ENCODE results near the gene BRF1. TPM values are rescaled to one million over a fixed set of nuclear protein-coding genes. Genes with fewer than 3 reads are reported as not detected.

Gene BRF1
- total RNA-seq, 1 experiment from 2014 or later: 23.4 TPM

DNA sequence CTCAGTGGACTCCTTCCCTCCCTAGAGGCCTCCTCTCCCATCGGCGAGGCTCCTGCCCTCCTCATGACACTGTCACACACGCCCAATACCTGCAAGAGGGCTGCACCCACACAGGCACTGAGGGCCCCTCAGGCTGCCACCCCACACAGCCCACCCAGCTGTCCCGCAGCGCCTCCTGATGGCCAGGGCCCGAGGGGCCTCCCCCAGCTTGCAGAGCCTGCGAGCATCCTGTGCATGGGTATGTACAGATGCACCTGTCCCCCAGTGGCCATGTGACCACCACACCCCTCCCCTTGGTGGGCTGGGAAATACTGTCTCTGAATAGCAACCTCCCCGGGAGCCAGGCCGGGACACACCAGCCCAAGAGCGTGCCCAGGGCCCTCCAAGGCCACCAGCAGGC is 100.7 kb downstream of the BRF1 start:
- in situ Hi-C loops (cut with HindIII; ENCODE audit: low pct_unique_long_range_greater_than_20kb, low sequenced_read_pairs): no loop called here
- no peak for DNase-seq (ENCODE audit: low read depth, low spot score)

DNA sequence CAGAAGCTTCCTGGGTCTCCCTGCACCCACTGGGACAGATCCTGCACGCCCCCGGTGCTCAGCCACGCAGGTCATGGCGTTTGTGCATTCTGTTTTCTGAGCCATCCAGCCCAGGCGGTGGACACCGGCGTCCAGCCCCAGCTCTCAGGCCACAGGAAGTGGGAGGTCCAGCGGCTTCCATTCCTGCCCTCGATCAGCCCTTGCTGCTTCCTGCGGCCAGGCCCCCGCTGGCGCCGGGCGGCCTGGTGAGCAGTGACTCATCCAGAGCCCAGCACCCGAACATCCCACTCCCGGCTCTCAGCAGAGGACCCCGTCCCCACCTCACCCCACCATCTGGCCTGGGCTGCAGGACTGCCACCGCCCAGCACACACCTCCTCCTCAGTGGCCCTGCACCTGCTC is 101.7 kb downstream of the BRF1 start:
- DNase-seq (ENCODE audit: low read depth, low spot score): no peak
- in situ Hi-C loops (cut with HindIII; ENCODE audit: low pct_unique_long_range_greater_than_20kb, low sequenced_read_pairs): no loop called here

DNA sequence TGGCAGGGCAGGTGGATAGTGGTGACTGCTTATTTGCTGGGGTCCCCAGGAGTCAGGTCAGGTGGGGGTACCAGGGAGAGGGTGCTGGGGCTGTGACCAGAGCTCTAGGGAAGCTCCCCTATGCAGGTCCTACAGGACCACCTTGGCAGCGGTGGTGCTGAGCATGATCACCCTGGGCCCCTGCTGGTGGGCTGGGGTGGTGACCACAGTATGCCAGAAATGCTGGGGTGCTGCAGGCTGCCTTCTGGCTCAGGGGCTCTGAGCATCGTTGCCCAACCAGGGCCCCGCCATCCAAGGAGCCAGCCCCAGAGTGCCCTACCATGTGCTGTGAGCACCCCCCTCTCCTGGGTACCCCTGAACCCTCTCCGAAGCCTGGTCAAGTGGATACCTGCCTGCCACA is 102.2 kb downstream of the BRF1 start:
- no peak for DNase-seq (ENCODE audit: low read depth, low spot score)
- in situ Hi-C loops (cut with HindIII; ENCODE audit: low pct_unique_long_range_greater_than_20kb, low sequenced_read_pairs): no loop called here

DNA sequence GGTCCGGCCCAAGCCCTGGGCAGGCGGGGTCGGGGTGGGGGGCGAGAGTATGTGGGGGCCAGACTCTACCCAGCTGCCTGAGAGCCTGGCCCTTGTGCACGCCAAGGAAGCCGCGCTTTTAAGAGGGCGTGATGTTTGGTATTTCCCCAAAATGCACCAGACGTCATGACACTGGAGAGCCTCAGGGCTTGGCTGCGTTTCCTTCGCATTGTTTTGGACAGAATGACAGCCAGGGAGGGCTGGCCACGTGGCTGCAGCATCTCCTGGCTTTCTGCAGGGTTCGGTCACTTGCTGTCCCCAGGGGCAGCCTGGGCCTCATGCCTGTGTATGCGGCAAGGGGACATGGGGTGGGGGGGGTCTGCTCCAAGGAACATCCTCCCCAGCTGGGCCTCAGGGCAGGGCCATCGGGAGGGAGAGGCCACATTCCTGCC is 103.6 kb downstream of the BRF1 start:
- DNase-seq (ENCODE audit: low read depth, low spot score): no peak
- in situ Hi-C loops (cut with HindIII; ENCODE audit: low pct_unique_long_range_greater_than_20kb, low sequenced_read_pairs): no loop called here

DNA sequence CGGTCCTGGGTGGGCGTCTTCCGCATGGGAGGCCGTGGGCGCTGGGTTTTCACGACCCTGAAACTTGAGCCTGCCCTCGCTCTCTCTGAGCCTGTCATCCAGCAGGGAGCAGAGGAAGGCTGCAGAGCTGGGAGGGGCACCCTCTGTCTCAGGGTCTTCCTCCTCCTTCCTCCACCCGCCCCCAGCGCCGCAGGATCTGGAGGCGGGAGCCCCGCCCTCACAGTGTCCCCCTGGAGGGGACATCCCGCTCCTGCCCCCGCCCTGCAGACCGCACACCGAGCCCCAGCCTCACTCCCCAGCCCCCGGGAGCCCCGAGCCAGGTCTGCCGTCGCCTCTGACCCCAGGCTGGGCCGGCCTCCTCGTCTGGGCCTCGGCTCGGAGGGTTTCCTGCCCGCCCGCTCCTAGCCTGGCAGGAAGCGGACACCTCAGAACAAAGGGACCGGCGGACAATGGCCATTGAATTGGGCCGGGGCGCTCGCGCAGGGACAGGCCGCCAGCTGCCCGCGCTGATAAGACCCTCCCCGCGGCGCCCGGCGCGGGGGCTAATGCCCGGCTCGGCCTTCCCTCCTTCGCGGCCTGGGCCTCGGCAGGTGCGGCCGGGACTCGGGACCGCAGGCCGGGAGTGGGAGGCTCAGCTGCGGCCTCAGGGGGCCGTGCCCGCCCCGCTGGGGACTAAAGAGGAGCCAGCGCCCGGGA is 104.4 kb downstream of the BRF1 start:
- DNase-seq (ENCODE audit: low read depth, low spot score): no peak
- in situ Hi-C loops (cut with HindIII; ENCODE audit: low pct_unique_long_range_greater_than_20kb, low sequenced_read_pairs): no loop called here

DNA sequence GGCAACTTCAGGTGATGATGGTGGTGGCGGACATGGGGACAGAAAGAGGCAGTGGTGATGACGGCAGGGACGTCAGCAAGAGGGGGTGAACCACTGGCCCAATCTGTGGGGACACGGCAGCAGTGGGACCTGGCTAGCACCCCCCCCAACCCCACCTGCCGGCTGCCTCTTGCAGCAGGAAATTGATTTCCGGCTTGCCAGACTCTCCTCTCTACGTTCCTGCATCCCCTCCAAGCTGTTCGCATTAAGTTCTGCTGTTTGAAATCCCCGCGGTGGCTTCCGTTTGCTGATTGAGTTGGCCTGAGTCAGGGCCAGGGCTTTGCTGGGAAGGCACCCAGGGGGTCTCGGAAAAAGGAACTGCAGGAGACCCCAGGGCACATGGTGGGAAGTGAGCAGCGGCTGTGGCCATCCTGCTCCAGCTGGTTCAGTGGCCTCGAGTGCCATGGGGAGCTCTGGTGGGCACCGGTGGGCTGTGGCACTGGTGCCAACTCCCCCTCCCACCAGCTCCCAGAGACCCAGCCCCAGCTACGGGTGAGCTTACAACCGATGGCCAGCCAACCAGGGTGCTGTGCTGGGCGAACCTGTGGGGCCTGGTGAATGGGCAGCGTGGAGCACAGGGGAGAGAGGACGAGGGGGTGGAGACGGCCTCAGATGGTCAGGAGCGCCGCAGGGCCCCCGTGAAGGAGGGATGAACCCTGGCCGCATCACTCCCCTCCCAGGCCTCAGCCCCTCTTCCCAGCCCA is 105.1 kb downstream of the BRF1 start:
- DNase-seq (ENCODE audit: low read depth, low spot score): no peak
- in situ Hi-C loops (cut with HindIII; ENCODE audit: low pct_unique_long_range_greater_than_20kb, low sequenced_read_pairs): no loop called here

DNA sequence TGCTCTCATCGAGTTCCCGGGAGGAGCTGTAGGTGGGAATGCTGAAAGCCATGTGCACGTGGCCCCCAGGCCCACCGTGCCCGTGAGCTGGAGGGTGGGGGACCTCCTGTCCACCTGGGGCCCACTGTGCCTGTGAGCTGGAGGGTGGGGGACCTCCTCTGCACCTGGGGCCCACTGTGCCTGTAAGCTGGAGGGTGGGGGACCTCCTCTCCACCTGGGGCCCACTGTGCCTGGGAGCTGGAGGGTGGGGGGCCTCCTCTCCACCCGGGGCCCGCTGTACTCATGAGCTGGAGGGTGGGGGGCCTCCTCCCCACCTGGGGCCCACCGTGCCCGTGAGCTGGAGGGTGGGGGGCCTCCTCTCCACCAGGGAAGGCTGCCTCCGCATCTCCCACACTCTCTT is 105.8 kb downstream of the BRF1 start:
- DNase-seq (ENCODE audit: low read depth, low spot score): no peak
- in situ Hi-C loops (cut with HindIII; ENCODE audit: low pct_unique_long_range_greater_than_20kb, low sequenced_read_pairs): no loop called here

DNA sequence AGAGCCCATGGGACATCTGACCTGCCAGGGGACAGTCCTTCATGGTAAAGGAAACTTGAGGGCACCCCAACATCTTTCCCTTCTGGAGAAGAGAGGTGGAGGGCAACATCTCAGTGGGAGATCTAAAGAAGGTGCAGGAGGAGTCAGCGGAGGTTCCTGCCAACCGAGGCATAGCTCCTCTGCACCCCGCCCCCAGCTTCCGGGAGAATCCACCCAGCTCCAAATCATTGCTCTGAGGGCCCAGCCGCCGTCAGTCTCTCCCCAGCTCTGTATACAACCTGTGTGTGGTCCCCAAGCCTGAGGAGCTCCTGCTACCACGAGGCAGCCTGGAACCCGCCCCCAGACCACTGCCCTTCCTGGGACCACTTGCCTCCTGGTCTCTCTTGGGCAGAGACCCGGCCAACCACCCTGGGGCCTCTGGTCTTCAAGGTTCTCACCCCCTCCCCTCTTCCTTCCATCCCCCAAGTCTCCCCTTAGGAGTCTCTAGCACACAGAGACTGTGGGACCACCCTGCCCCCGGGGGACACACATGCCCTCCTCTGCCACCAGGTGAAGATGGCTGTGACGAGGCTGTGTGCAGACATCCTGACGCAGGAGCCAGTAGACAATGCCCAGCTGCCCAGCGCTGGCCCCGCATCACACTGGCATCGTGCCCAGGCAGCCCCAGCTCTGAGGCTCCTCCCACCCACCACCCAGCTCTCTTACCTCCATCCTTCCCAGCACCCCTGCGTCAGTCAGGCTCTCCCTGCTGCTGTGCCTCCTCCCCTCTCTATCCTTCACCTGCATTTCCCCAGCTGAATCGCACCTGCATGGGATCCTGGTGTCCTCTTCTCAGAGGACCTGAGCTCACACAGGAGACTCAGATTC is 106.7 kb downstream of the BRF1 start:
- in situ Hi-C loops (cut with HindIII; ENCODE audit: low pct_unique_long_range_greater_than_20kb, low sequenced_read_pairs): no loop called here
- DNase-seq (ENCODE audit: low read depth, low spot score): no peak

DNA sequence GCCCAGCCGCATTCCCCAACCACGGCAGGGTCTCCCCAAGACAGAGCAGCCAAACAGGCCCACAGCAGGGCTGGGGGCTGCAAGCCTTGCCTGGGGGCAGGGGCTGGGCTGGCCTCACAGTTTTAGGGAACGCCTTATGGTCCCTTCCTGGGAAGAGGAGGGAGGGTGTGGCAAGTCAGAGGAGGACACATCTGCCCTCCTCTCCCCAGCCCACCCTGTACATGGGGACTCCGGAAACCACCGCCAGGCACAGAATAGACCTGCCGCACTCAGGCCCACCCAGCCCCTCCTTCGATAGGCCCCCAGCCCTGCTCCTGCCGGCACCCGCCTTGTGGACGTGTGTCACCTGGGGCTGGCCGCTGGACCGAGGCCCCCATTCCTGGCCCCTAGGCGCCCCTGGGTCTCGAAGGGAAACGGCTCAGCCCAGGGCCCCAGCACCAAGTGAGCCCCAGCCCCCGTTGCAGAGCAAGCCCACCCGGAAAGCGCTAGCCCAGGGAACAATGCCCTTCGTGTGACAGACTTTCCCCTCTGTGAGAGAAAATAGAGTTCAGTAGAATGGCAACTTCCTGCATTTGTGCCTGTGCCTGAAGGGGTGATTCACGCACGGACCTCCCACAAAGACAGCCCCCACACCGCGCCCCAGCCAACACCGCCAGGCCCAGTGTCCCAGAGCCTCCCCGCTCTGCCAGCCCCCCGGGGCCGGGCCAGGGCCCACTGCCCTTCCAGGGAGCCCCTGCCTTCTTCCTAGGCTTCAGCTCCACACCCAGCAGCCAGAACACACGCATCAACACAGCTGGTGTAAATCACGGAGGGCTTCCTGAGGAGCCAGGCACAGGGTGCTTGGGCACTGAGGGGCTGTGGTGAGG is 107.7 kb downstream of the BRF1 start:
- no peak for DNase-seq (ENCODE audit: low read depth, low spot score)
- in situ Hi-C loops (cut with HindIII; ENCODE audit: low pct_unique_long_range_greater_than_20kb, low sequenced_read_pairs): no loop called here

DNA sequence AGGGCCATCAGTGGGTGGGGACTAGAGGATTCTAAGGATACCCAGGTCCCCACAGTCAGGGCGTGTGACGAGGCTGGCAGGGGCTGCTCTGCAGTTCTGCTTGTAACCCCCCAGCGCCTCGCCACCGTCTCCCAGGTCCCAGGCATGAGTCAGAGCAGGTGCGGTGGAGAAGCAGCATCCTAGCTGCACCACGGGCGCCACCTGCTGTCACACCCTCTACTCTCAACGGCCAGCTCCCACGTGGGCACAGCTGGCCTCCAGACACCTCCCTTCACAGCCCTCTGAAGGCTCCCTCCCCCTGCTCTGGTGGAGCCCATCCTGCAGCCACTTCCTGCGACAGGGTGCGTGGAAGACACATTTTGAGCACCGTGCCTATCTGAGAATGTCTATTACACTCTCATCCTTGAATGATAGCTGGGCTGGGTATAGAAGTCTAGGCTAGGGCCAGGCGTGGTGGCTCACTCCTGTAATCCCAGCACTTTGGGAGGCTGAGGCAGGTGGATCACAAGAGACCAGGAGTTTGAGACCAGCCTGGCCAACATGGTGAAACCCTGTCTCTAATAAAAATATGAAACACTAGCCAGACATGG is 112.8 kb downstream of the BRF1 start:
- DNase-seq (ENCODE audit: low read depth, low spot score): peak; percentile 39
- in situ Hi-C loops (cut with HindIII; ENCODE audit: low pct_unique_long_range_greater_than_20kb, low sequenced_read_pairs): no loop called here

DNA sequence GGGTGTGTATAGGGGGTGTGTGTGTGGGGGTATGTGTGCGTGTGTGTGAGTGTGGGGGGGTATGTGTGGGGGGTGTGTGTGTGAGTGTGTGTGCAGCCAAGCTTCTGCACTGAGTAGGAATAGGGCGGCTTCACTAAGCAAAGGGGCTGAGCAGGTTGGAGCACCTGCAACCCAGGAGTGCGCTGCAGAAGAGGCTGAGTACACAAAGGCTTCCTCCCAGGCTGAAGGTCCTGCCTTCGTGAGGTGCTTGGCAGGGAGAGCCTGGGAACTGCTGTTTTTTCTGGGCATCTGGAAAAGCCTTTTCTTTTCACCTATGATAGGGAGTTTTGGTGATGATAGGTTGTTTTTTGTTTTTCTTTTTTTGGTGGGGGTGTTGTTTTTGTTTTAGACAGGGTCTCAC is 113.7 kb downstream of the BRF1 start:
- in situ Hi-C loops (cut with HindIII; ENCODE audit: low pct_unique_long_range_greater_than_20kb, low sequenced_read_pairs): no loop called here
- DNase-seq (ENCODE audit: low read depth, low spot score): no peak

DNA sequence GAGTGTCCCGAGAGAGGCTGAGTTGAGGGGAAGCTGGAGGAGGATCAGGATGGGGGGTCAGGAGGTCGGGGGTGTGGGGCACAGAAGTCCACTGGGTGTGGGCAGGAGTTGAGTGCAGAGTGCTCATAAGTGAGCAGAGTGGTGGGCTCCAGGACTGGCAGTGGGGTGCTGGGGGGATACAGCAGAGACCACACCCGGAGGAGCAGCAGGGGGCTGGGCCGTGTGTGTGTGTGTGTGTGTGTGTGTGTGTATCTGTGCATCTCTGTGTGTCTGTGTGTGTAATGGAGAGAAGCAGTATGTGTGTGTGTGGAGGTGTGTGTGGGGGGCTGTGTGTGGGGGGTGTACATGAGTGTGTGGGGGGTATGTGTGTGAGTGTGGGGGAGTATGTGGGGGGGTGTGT is 114.8 kb downstream of the BRF1 start:
- no peak for DNase-seq (ENCODE audit: low read depth, low spot score)
- in situ Hi-C loops (cut with HindIII; ENCODE audit: low pct_unique_long_range_greater_than_20kb, low sequenced_read_pairs): no loop called here

DNA sequence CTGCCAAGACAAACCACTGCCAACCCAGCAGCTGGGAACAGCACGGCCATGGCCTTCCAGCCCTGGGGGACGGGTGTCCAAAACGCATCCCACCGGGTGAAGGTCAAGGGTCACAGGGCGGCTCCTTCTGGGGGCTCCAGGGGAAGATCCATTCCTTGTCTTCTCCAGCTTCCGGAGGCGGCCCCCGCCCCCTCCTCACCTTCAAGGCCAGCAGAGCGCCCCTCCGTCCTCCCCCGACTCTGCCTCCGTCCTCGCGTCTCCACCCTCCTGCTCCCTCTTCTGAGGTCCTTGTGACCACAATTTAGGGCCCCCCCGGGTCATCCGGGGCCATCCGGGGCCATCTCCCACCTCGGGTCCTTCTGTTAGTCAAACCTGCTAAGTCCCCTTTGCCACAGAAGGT is 115.8 kb downstream of the BRF1 start:
- DNase-seq (ENCODE audit: low read depth, low spot score): no peak
- in situ Hi-C loops (cut with HindIII; ENCODE audit: low pct_unique_long_range_greater_than_20kb, low sequenced_read_pairs): no loop called here

DNA sequence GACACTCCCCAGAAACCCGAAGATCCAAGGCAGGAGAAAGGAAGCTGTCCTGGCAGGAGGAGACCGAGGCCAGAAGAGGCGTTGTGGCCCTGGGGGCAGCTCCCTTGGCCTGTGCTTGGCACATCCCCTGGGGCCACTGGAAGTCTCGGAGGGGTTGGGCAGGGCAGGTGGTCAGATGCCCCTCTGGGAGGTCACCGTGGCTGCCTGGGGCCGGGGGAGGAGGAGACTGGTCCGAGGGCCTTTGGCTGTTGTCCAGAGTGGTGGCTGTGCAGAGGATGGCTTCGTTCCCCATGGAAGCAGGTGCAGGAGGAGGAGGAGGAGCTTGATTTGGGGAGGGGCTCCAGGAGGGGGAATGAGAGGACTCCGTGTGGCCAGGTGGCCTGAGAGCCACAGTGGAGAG is 116.3 kb downstream of the BRF1 start:
- in situ Hi-C loops (cut with HindIII; ENCODE audit: low pct_unique_long_range_greater_than_20kb, low sequenced_read_pairs): no loop called here
- DNase-seq (ENCODE audit: low read depth, low spot score): no peak

DNA sequence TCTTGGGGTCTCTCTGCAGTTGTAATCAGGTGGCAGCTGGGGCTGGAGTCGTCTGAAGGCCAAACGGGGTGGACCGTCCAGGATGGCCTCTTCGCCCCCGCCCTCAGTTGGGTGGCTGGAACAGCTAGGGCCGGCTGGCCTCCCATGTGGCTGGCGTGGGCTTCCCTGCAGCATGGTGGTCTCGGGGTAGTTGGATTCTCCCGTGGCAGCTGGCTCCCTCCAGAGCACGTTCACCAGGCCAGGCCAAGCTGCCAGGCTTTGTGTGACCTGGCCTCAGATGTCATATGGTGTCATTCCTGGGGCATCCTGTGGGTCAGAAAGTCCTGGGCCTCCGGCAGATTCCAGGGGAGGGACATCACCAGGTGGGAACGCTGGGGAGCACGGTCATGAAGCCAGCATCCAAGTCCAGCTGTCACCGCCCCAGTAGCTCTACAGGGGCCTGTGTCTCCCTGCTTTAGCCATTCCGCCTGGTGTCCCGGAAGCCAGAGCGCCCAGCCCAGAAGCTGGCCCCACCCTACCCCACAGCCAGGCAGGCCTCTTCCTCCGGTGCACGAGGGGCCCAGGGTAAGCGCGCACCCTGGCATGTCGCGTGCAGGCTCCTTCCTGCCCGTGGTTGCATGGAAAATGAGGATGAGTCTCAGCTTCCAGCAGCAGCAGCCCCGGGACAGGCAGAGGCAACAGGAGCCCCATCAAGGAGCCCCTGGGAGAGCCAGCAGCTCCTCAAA is 118.3 kb downstream of the BRF1 start:
- no peak for DNase-seq (ENCODE audit: low read depth, low spot score)
- in situ Hi-C loops (cut with HindIII; ENCODE audit: low pct_unique_long_range_greater_than_20kb, low sequenced_read_pairs): no loop called here

DNA sequence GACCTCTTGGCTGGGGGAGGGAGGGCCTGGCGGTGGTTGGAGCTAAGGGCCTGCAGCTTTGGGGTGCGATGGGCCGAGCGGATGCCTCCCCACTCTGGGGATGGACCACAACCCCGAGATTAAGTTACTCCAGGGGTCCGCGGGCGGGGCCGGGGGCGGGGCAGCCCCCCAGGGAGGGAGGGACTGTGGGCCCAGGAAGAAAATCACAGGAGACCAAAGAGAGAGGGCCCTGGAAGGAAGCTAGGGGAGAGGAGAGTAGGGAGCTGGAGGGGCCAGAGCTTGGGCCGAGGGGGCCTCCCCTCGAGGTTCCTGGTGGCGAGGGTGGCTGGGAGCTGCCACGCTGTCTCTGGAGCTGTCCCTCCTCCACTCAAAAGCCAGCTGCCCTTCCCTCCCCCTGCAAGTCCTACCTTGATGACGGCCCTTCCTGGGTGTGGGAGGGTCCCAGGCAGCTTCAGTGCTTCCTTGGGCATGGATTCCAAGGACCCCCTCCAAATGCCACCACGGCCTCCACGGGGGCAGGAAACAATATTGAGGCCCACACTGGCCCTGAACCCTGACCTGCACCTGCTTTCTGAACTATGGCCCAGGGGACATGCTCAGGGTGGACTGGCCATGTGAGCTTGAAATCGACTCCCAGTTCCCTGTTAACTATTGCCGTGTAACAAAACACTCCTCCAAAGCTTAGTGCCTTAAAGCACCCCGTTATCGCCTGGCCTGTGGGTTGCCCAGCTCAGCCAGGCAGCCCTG is 119.1 kb downstream of the BRF1 start:
- DNase-seq (ENCODE audit: low read depth, low spot score): no peak
- in situ Hi-C loops (cut with HindIII; ENCODE audit: low pct_unique_long_range_greater_than_20kb, low sequenced_read_pairs): no loop called here
